Measurements from ENCODE around the gene MYO5A. TPM values are rescaled to one million over a fixed set of nuclear protein-coding genes. Genes with fewer than 3 reads are reported as not detected.

Gene MYO5A
- total and polyA plus RNA-seq, 9 of the 15 experiments (the other 6 are each of a cell fraction or from before 2014, with no cell fraction given), result 0.03 to 0.82 (median 0.40) TPM

DNA sequence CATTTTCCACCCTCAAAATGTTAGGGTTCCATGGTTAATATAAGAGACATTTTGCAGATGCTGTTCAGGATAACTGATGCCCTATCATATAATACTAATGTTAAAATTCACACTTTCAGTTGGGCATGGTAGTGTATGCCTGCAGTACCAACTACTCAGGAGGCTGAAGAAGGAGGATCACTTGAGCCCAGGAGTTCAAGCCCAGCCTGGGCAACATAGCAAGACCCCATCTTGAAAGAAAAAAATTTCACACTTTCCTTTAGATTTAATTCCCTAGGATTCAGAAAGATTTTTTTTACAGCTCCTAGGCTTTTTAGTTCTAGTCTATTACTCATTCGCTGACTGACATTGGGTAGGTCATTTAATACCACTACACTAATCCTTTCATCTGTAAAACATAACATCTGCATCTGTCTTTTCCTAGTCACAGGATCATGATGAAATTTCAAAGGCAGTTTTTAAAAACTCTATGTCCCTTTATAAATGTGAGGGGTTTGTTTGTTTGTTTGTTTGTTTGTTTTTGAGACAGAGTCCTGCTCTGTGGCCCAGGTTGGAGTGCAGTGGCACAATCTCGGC, 103.7 kb downstream of the MYO5A start:
- ChIA-PET CTCF (ENCODE audit: low intra/inter-chr PET ratio) (no interaction called here), POLR2A (interaction anchor here (1.1 kb wide), 1 partner anchor 189 kb away, joined by 3 read pairs; no protein-coding TSS in a partner anchor)
- H3K27ac ChIP-seq (ENCODE audit: extremely low read depth, low read depth, low read length), result no peak overlapping the region
- 0% methylated on average over 2 of the region's 2 CpGs for WGBS (ENCODE audit: insufficient coverage, low coverage, missing lambda C conversion rate)
- intact Hi-C loops (cut with micrococcal nuclease), result no loop called here
- no peak for TF ChIP-seq HNRNPUL1 (IDR thresholded peaks at IDR 0.05; ENCODE audit: low read length)
- no peak for TF ChIP-seq ZKSCAN1 (IDR thresholded peaks at IDR 0.05; ENCODE audit: low read depth, low read length)
- TF ChIP-seq RBM25 (IDR thresholded peaks at IDR 0.05; ENCODE audit: low read depth, low read length, severe bottlenecking), result peak; percentile 49
- TF ChIP-seq KLF13 (tag; IDR thresholded peaks at IDR 0.05; ENCODE audit: borderline replicate concordance, low read depth), result no peak
- TF ChIP-seq ZNF121 (CRISPR knock-in tag; conservative IDR thresholded peaks at IDR 0.05), result peak; percentile 51; the same call in 1 of the 2 replicates
- TF ChIP-seq, protein P1, sequence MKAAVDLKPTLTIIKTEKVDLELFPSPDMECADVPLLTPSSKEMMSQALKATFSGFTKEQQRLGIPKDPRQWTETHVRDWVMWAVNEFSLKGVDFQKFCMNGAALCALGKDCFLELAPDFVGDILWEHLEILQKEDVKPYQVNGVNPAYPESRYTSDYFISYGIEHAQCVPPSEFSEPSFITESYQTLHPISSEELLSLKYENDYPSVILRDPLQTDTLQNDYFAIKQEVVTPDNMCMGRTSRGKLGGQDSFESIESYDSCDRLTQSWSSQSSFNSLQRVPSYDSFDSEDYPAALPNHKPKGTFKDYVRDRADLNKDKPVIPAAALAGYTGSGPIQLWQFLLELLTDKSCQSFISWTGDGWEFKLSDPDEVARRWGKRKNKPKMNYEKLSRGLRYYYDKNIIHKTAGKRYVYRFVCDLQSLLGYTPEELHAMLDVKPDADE (conservative IDR thresholded peaks at IDR 0.05; ENCODE audit: control insufficient read depth, low read depth, low read length), result no peak
- BruUV-seq (replicated peaks), result no TSS peak
- H3K27me3 ChIP-seq (ENCODE audit: control insufficient read depth in 2 of 2, insufficient read depth in 2 of 2, low read length in 2 of 2), result no peaks in the 10 kb centered on the region
- no peaks in the 10 kb centered on the region for H3K79me2 ChIP-seq (ENCODE audit: control insufficient read depth, insufficient read depth, low read length)
- no peak overlapping the region for H3K4me3 ChIP-seq
- H2AFZ ChIP-seq (ENCODE audit: low read depth, low read length), result no peak overlapping the region
- H4K20me1 ChIP-seq (replicated peaks; ENCODE audit: control insufficient read depth, insufficient read depth, low read length), result no peaks in the 10 kb centered on the region
- H3K36me3 ChIP-seq (ENCODE audit: control insufficient read depth, insufficient read depth, low read length), result no peaks in the 10 kb centered on the region
- H3K9me1 ChIP-seq (ENCODE audit: control insufficient read depth, insufficient read depth, low read length), result no peaks in the 10 kb centered on the region
- H3K9ac ChIP-seq (ENCODE audit: insufficient read depth in 1 of 2, low read depth in 2 of 2, low read length in 2 of 2), result no peak overlapping the region
- no peak for DNase-seq (ENCODE audit: extremely low read depth in 1 of 4, low spot score in 3 of 4)
- ATAC-seq, result no peak
- no peak for FAIRE-seq
- in situ Hi-C loops (cut with MboI), result no loop called here
- H3K4me1 ChIP-seq (replicated peaks in 1 of 2; ENCODE audit: control insufficient read depth in 2 of 2, insufficient read depth in 2 of 2, low read length in 2 of 2), result no peaks in the 10 kb centered on the region
- H3K9me3 ChIP-seq (replicated peaks; ENCODE audit: control insufficient read depth, insufficient read depth, low read depth, low read length), result no peaks in the 10 kb centered on the region
- no peak overlapping the region for H3K4me2 ChIP-seq (ENCODE audit: insufficient read depth, low read length)

All from K562 (cell line).